NCI-H345 treated with DMSO at 0.1 percent for 48 hours (cell line): ENCODE data around the gene CCNK.
A peak's percentile ranks its signal among the peaks of the same experiment; 100 is the strongest.

Source experiments
- DNase-seq: peaks from one replicate; lab custom pipeline; 2025; ENCODE audit not compliant: unreplicated experiment; lab: John Stamatoyannopoulos, UW

Gene CCNK

DNA sequence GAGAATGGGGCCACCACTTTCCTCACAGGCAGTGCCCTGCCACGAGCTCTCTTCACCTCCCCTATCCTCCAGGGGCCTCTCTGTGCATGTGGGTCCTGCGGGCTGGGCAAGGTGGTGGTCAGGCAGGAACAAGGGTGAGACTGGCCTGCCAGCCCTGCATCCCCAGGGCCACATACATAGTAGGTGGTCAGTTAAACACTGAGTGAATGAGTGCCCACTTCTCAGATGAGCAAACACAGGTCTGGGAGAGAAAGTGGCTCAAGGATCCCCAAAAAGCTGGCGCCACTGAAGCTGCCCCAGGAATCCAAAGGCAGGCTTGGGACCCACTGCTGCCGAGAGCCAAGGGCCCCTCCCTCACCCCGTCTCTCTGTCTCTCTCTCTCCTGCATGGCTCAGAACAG, 51.1 kb downstream of the CCNK start:
- DNase-seq = no peak

DNA sequence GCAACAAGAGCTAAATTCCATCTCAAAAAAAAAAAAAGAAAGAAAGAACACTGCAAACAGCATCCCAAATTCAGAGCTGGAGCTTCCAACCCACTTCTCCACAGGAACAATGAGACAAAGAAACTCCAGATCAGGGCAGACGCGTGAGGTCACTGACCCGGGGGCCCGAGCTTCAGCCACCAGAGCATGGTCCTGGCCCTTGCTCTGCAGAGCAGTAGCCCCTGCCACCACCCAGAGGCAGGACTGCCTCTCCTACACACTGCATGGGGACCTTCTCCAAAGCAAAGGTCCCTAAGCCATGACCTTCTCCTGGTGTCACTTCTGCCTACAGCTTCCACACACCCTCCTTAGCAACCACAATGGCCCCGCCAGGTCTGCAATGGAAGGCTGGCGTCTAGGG, 53.1 kb downstream of the CCNK start:
- DNase-seq = no peak

DNA sequence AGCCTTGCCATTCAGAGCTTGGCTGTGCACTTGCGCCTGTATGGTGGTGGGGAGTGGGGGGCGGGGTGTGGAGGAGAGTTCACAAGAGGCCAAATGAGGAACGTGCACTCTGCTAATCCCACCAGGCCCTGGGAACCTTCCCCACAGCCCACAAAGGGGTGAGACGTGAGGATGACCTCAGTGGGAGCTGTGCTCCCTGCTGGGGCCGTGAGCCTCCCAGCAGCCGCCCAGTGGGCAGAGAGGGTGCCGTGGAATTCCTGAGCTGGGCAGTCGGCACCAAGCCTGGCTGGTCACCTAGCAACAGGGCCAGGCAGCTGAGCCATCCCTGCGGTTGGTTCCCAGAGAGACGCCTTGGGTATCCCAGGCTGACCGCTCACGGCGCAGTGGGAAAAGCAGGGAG, 53.7 kb downstream of the CCNK start:
- DNase-seq = no peak

DNA sequence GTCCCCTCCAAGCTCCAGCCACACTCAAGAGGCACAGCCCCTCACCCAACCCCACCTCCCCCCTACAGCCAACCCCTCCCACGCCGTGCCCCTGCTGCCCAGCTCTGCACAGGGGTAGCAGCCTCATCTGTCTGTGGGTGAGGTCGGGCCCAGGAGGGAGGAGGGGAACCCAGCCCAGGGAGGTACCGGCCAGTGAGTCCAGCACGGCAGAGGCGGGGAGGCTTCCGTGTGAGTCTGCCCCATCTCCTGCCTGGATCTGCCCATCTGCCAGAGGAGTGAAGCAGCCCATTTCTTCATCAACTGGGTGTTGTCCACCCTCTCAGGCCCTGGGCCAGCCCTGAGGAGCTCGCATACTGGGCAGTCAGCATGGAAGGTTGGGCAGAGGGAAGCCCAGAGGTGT, 54.2 kb downstream of the CCNK start:
- no peak for DNase-seq

DNA sequence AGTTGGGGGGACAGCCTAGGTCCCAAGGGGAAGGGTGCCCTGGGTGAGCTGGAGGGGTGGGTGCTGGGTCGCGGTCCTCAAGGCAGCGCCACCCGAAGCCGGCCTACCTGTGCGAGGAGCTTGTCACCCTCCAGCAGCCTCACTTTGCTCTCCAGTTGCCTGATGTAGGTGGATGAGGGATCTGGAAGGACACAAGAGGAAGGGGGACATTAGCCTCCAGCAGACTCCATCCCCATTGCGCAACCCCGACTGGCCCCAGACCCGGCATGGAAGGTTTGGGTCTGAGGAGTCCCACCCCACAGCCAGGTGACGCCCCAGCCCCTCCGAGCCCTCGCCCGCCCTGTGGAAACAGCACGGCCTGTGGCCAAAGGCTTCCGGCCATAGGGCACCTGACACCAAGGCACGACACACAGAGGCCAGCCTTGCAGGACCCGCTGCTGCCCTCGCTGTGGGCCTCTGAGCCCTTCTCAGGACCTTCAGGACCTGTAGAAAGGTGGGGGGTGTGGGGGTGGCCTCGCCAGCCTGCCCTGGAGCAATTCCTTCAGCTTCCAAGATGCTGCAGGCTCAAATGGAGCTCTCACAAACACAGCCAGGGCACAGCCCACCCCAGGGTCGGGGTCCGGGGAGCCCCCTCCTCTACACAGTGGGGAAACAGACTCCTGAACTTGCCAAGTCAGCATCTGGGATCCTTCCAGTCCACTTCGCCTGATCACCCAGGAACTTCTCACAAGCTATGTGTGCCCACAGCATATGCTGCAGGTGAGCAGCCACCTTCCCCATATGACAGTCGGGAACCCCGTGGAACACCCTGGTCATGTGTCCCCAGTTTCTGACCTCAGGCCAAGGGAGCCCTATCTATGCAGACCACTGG, 54.9 kb downstream of the CCNK start:
- DNase-seq = no peak

DNA sequence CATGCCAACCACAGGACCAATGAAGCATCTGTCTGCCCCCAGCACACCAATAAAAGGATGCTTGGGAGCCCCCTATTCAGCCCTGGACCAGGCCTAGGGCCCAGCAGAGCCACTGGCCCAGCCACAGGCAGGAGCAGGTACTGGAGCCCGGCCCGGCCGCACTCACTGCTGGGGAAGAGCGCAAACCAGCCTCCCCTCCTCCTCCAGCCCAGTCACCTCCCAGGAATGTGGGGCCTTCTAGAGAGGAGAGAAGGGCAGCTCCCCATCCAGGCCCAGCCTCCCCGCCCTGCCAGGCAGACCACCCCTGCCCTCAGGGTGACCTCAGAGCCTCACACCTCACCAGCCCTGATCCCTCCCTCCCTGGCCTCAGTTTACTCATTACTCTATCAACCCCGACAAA, 56.2 kb downstream of the CCNK start:
- no peak for DNase-seq

DNA sequence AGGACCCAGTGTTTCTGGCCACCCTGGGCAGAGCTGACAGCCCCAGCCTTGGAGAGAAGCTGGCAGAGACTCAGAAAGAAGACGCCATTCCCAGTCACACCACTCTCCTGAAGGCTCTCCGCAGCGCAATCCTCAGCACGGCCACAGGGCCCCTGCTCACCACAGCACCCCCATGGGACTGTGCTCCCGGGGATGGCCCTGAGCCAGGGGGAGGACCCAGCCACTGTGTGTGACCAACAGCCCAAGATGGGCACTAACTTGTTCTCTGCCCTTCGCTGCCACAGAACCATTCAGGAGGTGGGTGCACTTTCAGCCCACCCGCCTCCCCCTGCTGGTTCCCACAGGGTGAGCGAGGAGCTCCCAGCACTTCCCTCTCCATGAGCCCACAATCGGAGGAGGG, 57.1 kb downstream of the CCNK start:
- DNase-seq = no peak

DNA sequence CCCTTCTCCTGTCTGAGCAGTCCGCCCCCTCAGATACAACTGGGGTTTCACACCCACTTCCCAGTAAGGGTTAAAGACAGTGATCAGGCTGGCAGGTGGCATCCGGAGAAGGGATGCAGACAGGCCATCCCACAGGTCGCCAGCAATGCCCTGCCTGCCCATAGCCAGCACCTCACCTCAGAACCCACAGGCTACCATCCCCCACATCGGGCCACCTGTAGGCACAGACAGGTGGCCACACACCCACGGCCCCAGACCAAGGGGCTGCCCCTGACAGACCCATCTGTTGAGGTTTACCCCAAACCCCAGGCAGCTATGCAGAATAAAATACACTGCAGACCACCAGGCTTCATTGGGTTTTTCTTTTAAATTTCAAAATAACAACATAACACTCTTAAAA, 57.5 kb downstream of the CCNK start:
- DNase-seq = no peak

DNA sequence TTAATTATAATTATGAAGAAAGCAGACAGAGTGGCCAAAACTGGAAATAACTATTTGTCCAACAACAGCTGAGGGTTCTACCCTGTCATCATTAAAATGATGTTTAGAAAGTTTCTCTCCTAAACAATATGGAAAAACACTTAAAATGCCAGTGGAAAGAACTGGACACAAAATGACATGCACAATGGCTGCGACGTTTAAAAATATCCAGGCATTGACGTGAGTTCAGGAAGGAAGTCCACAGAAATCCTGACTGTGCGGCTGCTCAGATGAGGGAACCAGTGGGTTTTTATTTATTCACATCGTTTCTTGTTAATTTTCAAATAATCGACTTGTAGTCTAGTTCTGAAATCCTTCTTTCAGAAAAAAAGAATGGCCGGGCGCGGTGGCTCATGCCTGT, 58.3 kb downstream of the CCNK start:
- DNase-seq = no peak

DNA sequence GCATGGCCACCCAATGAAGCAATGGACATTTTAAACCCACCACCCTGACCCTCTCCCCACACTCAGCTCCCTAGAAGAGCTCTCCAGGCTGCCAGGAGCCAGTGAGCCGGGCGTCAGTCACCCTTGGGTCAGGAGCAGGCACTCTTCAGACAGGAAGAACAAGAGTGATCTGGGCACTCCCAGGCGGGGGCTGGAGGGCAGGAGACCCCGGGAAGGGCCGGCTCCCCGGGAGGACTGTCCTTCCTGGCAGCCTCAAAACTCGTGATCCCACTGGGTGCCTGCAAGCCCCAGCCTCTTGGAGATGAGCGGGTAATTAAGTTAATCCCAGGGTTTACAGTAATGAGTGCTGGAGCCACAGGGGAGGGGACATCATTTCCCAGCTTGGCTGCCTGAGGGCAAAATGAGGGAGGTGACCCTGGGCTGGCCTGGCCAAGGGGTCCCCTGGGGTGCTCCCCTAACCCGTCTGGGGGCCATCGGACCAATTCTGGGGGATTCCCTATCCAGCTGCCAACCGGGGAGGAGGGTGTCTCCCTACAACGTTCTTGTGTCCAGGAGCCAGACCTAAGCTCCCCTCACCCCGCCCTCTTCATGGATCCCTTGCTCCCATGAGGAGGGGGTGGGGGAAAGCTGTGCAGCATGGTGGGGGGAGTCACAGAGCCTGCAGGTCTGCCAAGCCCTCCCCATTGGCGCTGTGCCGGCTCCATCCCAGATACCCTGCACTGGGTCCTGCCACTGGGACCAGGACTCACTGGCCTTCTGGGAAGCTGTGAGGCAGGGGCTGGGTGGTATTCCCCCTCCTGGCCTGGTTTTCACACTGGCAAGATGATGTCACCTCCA, 59.2 kb downstream of the CCNK start:
- no peak for DNase-seq

DNA sequence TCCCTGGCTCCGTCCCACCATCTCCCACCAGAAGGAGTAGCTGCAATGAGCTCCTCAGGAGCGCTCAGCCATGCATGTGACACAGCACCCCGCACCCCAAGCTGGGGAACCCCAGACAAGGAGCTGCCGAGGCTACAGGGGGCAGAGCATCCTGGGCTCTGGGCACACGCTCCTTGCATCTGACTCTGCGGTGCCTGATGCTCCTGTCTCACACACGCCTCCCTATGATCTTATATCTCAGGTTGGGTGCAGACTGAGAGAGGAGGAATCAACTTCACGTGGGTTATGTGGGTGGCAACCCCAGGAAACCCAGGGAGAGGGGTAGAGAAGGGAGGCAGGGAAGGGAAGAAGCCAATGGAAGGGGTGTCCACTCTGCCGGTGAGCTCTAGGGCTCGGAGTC, 60.0 kb downstream of the CCNK start:
- DNase-seq = no peak

DNA sequence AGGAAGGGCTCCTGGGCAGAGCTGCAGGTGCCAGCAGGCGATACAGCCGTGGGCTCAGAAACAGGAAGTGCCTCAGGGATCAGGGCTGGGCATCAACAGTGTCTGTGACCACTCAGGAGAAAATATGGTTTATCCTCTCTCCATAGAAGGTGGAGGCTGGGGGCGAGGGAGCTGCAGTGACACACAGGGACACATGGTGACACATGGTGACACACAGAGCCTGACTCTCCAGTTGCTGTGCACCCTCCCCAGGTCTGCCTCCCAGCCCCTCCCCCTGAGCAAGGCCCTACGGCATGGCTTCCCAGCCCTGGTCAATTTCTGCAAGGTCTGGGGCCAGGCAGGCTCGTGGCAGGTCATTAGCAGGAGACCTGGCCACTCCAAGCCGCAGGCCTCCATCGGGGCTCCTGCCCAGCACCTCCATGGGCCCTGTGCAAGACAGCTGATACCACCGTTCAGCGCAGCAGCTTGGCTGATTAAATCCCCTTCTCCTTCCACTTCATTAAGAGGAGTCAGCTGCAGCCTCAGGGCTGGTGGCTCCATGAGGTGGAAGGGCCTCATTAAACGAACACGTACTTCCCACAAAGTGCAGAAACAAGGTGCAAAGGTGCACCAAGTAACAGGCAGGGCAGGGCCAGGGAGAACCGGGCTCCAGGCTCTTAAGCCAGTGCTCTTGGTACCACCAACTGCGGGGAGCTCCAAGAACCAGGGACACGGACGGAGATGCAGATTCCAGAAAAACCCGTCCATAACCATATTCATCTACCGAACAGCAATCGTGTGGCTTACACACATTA, 60.7 kb downstream of the CCNK start:
- DNase-seq = no peak

DNA sequence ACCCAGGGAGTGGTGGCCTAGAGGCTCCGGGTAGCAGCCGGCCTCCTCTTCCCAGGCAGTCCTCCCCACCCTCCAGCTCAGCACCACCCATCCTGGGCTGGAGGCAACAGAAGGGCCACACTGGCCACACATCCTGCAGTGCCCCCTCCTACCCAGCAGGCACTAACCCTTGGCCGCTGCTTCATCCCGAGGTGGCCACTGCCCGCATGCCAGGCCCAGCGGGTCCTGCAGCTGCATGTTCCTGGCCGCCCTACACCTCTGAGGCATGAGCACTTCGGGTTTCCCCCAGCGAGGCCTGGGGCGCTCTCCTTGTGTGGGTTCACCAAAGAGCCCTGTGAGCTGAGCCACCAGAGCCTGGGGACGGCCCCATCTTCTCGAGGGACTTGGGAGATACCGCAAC, 61.4 kb downstream of the CCNK start:
- DNase-seq = no peak

DNA sequence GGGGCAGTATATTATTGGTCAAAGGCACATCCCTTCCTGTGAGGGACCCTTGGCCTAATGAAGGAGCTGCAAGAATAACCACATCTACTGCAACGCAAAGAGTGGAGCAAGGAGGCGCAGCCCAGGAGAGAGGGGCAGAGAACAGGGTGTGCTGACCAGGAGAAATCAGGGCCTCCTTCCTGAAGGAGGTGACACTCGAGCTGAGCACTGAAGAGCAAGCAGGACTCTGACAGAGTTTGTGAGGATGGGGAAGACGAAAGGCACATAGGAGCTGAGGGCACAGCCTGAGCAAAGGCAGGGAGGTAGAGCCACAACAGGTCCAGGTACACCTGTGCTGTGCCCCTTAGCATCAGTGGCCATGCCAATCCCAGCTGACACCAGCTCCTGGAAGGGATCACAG, 62.2 kb downstream of the CCNK start:
- DNase-seq = no peak

DNA sequence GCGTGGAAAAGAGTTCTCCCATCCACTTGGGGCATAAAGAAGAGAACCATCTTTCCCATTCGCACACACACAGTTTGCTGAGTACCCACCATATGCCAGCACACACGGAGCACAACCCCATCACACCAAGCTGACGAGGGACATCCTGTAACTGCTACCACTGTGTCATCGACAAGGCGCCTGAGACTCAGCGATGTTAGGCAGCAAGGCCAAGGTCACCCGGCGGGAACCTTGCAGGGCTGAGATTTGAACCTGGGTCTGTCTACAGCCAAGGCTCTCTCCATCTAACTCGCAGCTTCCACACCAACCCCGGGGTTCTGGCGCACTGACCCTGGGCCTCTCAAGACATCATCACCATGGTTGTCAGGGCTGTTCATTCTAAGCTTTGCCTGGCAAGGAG, 62.8 kb downstream of the CCNK start:
- no peak for DNase-seq

DNA sequence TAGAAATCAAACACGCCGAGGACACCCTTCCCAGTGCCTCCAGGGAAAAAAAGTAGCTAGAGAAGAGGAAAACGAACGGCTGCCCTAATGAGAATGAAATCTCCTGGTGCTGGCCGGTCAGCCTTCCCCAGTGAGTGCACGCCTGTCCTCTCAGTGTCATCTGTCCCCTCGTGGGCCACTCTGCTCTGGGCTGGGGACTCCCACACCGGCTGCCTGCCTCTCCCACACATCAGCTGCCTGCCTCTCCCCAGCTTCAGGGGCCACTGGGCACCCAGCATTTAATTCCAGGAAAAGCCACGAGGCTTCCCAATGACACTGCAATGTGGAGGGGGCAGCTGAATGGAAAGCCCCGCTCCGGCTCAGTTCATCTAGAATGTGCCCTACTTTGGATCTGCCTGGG, 63.8 kb downstream of the CCNK start:
- no peak for DNase-seq

DNA sequence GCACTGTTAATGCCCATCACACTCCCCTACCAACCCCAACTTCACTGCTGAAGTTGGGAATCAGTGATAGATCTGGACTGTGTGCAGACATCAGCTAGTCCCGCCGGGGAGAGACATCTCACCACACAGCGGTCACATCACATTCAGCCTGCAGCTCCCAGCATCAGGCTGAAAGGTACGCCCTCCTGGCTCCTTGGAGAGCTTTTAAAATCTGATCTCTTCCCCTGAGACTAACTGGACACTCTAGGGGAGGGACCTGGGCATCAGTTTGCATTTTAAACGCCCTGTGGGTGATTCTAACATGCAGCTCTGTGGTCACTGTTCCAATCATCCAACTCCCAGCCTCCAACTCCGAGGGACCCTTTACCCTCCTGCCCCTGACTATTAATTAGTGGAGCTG, 64.4 kb downstream of the CCNK start:
- no peak for DNase-seq

DNA sequence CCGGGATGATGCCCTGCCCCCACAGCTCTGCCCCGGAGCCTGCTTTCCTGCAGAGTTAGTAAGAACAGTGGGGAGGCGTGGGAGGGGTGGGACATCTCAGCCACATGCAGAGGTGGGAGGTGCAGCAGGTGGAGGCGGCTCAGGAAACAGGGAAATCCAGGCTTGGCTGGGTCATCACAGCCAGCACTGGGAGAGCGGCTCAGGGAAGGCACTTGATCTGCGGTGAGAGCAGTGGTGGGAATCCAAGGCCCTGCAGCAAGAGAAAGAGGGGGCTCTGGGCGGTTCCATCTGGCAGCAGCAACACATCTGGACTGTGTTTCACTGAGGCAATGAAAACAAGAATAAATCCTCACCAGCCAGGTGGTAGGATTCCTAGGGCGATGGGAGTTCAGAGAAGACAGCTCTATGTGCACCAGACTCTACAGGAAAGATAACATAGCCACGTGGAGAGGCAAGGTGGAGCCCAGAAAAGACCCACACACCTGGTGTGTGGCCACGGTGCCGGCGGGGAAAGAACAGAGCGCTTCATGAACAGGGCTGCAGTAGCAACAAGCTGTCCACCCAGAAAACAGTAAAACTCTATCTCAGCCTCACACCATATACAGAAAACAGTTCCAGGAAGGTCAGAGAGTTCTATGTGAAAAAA, 65.1 kb downstream of the CCNK start:
- DNase-seq = peak; percentile 64

DNA sequence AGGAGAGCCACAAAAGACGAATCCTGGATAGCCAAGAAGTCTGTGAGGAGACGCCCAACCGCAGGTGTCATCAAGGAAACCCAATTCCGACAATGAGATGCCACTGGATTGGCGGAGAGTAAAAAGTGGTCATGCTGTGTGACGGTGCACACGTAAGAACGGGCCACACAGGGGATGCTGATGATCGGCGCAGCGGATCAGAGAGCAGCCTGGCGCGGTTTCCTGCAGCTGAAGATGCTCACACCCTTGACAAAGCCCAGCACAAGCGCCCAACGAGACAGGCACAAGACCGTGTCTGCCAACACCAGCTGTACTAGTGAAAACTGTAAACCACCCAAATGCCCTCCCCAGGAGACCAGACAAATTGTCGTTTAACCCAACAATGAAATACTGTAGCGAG, 67.0 kb downstream of the CCNK start:
- peak; percentile 71 for DNase-seq

DNA sequence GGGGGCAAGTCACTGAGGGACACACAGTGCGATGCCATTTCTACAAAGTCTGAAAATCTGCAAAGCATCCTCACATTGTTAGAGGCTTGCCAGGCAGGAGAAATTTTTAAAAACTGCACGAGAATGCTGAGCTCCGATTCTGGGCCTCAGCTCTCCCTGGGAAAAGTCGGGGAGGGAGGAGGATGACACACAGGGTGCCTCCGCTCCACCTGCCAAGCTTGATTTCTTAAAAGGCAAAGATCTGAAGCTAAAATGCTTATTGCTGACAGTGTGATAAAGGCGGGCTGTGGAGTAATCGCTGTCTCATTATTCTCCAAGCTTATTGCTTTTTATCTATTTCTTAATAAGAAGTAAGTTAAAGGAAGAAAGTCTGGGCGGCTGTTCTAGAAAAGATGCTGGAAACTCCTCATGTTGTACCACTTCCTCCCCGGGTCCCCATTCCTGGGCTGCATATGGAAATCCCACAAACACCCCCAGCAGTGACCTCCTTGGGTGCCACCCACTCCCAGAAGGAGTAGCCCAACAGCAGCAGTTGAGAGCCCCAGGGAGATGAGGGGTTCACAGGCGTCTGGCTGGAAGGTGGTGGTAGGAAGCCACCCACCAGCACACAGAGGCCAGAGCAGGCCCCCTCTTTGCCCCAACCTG, 67.8 kb downstream of the CCNK start:
- DNase-seq = no peak

DNA sequence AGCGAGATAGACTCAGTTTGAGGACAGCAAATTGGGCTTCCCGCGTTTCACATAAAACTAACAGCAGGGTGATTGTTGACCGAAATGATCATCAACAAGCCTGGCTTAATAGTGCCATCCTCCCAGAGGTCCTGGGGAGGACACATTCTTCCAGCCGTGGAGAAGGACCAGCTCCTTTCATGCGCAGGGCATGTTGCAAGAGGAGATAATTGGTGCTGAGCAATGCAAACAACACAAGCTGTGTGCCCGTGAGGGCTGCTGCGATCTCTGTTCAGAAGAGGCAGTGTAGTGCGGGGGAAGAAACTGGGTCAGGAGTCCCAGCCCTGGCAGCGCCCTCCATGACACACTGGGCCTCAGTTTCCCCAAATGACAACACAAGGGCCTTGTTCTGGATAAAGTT, 68.5 kb downstream of the CCNK start:
- DNase-seq = peak; percentile 71
